Endodermal cell (in vitro differentiated cells): Measurements from ENCODE around the gene MAB21L4. TPM values are rescaled to one million over a fixed set of nuclear protein-coding genes. Genes with fewer than 3 reads are reported as not detected.

Experiments
- DNase-seq: peaks from one replicate; pipeline ENCODE4 v3.0.0-alpha.2; 2017
- H3K27ac ChIP-seq: 2 replicates; pipeline ENCODE4 v1.5.1; 2013; ENCODE audit warnings: mild to moderate bottlenecking, low read depth, low read length, moderate library complexity
- H3K27me3 ChIP-seq: 2 replicates; pipeline ENCODE4 v1.6.1; 2013; ENCODE audit warnings: mild to moderate bottlenecking, low read length, moderate library complexity; ENCODE audit not compliant: insufficient read depth, control insufficient read depth, poor library complexity, severe bottlenecking
- H3K36me3 ChIP-seq: 2 replicates; pipeline ENCODE4 v1.7.0; 2013; ENCODE audit warnings: mild to moderate bottlenecking, low read length, moderate library complexity; ENCODE audit not compliant: control insufficient read depth, insufficient read depth
- H3K4me1 ChIP-seq: one replicate; pipeline ENCODE4 v1.7.0; 2013; ENCODE audit warnings: low read length; ENCODE audit not compliant: control insufficient read depth, insufficient read depth
- H3K4me3 ChIP-seq: 2 replicates; pipeline ENCODE4 v1.5.1; 2013; ENCODE audit warnings: mild to moderate bottlenecking, low read length, moderate library complexity
- H3K9ac ChIP-seq: 2 replicates; pipeline ENCODE4 v1.6.1; 2013; ENCODE audit warnings: mild to moderate bottlenecking, low read length, moderate library complexity; ENCODE audit not compliant: poor library complexity, severe bottlenecking; ENCODE audit errors: extremely low read depth
- H3K9me3 ChIP-seq: 2 replicates; pipeline ENCODE4 v1.6.1; 2013; ENCODE audit warnings: mild to moderate bottlenecking, low read length, moderate library complexity; ENCODE audit not compliant: control insufficient read depth
- H3K27ac Mint-ChIP-seq: 2 replicates; pipeline ENCODE4 v1.8.0; 2020; ENCODE audit warnings: mixed read lengths
- H3K27me3 Mint-ChIP-seq: 2 replicates; pipeline ENCODE4 v1.8.0; 2021; ENCODE audit warnings: mild to moderate bottlenecking, mixed read lengths; ENCODE audit not compliant: insufficient read depth
- H3K36me3 Mint-ChIP-seq: 2 replicates; pipeline ENCODE4 v1.8.0; 2020; ENCODE audit warnings: low read depth, mixed read lengths
- H3K4me1 Mint-ChIP-seq: 2 replicates; pipeline ENCODE4 v1.8.0; 2020; ENCODE audit warnings: mixed read lengths
- H3K4me3 Mint-ChIP-seq: 2 replicates; pipeline ENCODE4 v1.8.0; 2020; ENCODE audit warnings: mild to moderate bottlenecking, moderate library complexity, mixed read lengths
- H3K9me3 Mint-ChIP-seq: 2 replicates; pipeline ENCODE4 v1.8.0; 2020; ENCODE audit warnings: mild to moderate bottlenecking, mixed read lengths
- WGBS, 2 experiments: methylation state at CpG; one replicate each; pipeline versions ENCODE4 v1.1.5 to v1.1.7; 2013; ENCODE audit warnings: missing lambda C conversion rate in 2 of 2, mixed read lengths in 1 of 2; ENCODE audit not compliant: insufficient coverage in 1 of 2, insufficient read length in 1 of 2; 5-methylcytosine and 5-hydroxymethylcytosine counted together
- total RNA-seq, 2 donors: library from RNA; stranded (reverse); fragmentation: NEBNext Ultra II Directional in 1 of 2; extraction: Animal tissue kit (Norgen Biotek cat#: 25700) in 1 of 2; gene quantifications; 2 replicates in 1 of 2; 3 replicates in 1 of 2; pipeline ENCODE4 v1.2.1, GENCODE V29; 2021
- TF ChIP-seq, protein P1 (sequence below): fragments of 200-600 bp; sonication (generic); conservative IDR thresholded peaks from 2 replicates; pipeline ENCODE4 v1.5.0; 2021; ENCODE audit warnings: antibody characterized with exemption, mild to moderate bottlenecking

The MAB21L4 gene
- total RNA-seq, 2 donors from 2014 or later = 0.31 TPM; not detected in 1

- TF ChIP-seq, protein P1, sequence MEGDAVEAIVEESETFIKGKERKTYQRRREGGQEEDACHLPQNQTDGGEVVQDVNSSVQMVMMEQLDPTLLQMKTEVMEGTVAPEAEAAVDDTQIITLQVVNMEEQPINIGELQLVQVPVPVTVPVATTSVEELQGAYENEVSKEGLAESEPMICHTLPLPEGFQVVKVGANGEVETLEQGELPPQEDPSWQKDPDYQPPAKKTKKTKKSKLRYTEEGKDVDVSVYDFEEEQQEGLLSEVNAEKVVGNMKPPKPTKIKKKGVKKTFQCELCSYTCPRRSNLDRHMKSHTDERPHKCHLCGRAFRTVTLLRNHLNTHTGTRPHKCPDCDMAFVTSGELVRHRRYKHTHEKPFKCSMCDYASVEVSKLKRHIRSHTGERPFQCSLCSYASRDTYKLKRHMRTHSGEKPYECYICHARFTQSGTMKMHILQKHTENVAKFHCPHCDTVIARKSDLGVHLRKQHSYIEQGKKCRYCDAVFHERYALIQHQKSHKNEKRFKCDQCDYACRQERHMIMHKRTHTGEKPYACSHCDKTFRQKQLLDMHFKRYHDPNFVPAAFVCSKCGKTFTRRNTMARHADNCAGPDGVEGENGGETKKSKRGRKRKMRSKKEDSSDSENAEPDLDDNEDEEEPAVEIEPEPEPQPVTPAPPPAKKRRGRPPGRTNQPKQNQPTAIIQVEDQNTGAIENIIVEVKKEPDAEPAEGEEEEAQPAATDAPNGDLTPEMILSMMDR = no peak
- H3K27me3 Mint-ChIP-seq = no peaks in the 10 kb centered on the region
- no peaks in the 10 kb centered on the region for H3K36me3 Mint-ChIP-seq
- no peak overlapping the region for H3K4me3 Mint-ChIP-seq
- H3K27me3 ChIP-seq = no peaks in the 10 kb centered on the region
- peaks cover 4% of the 10 kb centered on the region for H3K4me1 ChIP-seq
- no peak overlapping the region for H3K27ac ChIP-seq
- H3K4me1 Mint-ChIP-seq = peaks cover 6% of the 10 kb centered on the region
- H3K9ac ChIP-seq = no peak overlapping the region
- WGBS, 2 experiments = 91 to 100% methylated on average over 1 to 5 of the region's 5 CpGs
- DNase-seq = no peak
- no peaks in the 10 kb centered on the region for H3K9me3 ChIP-seq
- no peak overlapping the region for H3K27ac Mint-ChIP-seq
- no peaks in the 10 kb centered on the region for H3K36me3 ChIP-seq
- H3K4me3 ChIP-seq = no peak overlapping the region
- no peaks in the 10 kb centered on the region for H3K9me3 Mint-ChIP-seq
Observed at GRCh38 chr2:240886023-240886565, 9.9 kb downstream of the MAB21L4 start.

DNA sequence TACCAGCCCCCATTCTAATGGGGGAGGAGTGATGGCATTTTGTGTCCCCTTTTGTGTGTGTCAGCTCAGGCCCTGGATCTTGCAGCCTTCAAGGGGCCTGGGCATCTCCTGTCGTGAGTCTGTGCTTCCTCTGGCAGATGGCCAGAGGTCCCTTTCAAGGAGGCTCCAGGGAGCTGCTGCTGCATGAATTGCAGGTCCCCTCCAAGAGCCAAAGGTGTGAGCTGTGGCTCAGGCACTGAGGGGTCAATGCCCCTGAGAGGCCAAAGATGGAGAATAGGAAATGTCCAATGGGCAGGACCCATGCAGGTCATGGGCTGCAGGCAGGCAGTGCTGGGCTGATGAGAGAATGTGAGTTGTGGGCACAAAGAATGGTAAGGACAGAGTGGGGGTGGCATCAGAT lies 10.4 kb downstream of the MAB21L4 start:
- Histone ChIP-seq H3K27ac (no peak overlapping the region), H3K9me3 (no peaks in the 10 kb centered on the region), H3K4me3 (no peak overlapping the region), H3K9ac (no peak overlapping the region), H3K36me3 (no peaks in the 10 kb centered on the region), H3K4me1 (peaks cover 4% of the 10 kb centered on the region), H3K27me3 (no peaks in the 10 kb centered on the region)
- no peaks in the 10 kb centered on the region for H3K36me3 Mint-ChIP-seq
- no peaks in the 10 kb centered on the region for H3K9me3 Mint-ChIP-seq
- no peak for DNase-seq
- H3K27me3 Mint-ChIP-seq = no peaks in the 10 kb centered on the region
- TF ChIP-seq, protein P1 = no peak
- no peak overlapping the region for H3K4me3 Mint-ChIP-seq
- WGBS, 2 experiments = 95 to 100% methylated on average over 1 of the region's 1 CpG
- peaks cover 6% of the 10 kb centered on the region for H3K4me1 Mint-ChIP-seq
- no peak overlapping the region for H3K27ac Mint-ChIP-seq

GRCh38 chr2:240884745-240885144 lies 11.2 kb downstream of the MAB21L4 start:
- WGBS, 2 experiments = 75 to 86% methylated on average over 3 of the region's 3 CpGs

More at GRCh38 chr2:240884745-240885144, 11.2 kb downstream of the MAB21L4 start:
- DNase-seq = no peak
- H3K27me3 ChIP-seq = no peaks in the 10 kb centered on the region
- no peaks in the 10 kb centered on the region for H3K9me3 ChIP-seq
- TF ChIP-seq, protein P1 = no peak
- no peaks in the 10 kb centered on the region for H3K9me3 Mint-ChIP-seq
- H3K4me1 ChIP-seq = peaks cover 4% of the 10 kb centered on the region
- H3K27ac Mint-ChIP-seq = no peak overlapping the region
- H3K9ac ChIP-seq = no peak overlapping the region
- no peak overlapping the region for H3K4me3 ChIP-seq
- no peaks in the 10 kb centered on the region for H3K36me3 ChIP-seq
- H3K27ac ChIP-seq = no peak overlapping the region
- H3K4me1 Mint-ChIP-seq = peaks cover 6% of the 10 kb centered on the region
- H3K27me3 Mint-ChIP-seq = no peaks in the 10 kb centered on the region
- H3K4me3 Mint-ChIP-seq = no peak overlapping the region
- H3K36me3 Mint-ChIP-seq = no peaks in the 10 kb centered on the region
